ENCODE results near the gene MOB1A. TPM values are rescaled to one million over a fixed set of nuclear protein-coding genes. Genes with fewer than 3 reads are reported as not detected.

The MOB1A gene
- total and polyA plus RNA-seq, 8 donors, result 7.8 to 53.3 (median 20.1) TPM

- intact Hi-C loops (cut with DNase I), result no loop called here
- FAIRE-seq, result no peak
Measured at GRCh38 chr2:74119912-74120825, 58.5 kb downstream of the MOB1A start.

GRCh38 chr2:74119339-74119738, 59.3 kb downstream of the MOB1A start:
- H3K27me3 ChIP-seq, result no peaks in the 10 kb centered on the region
- intact Hi-C loops (cut with DNase I), result no loop called here
- no peaks in the 10 kb centered on the region for H3K4me1 ChIP-seq
- H3K36me3 ChIP-seq, result no peaks in the 10 kb centered on the region
- TF ChIP-seq, protein P1, sequence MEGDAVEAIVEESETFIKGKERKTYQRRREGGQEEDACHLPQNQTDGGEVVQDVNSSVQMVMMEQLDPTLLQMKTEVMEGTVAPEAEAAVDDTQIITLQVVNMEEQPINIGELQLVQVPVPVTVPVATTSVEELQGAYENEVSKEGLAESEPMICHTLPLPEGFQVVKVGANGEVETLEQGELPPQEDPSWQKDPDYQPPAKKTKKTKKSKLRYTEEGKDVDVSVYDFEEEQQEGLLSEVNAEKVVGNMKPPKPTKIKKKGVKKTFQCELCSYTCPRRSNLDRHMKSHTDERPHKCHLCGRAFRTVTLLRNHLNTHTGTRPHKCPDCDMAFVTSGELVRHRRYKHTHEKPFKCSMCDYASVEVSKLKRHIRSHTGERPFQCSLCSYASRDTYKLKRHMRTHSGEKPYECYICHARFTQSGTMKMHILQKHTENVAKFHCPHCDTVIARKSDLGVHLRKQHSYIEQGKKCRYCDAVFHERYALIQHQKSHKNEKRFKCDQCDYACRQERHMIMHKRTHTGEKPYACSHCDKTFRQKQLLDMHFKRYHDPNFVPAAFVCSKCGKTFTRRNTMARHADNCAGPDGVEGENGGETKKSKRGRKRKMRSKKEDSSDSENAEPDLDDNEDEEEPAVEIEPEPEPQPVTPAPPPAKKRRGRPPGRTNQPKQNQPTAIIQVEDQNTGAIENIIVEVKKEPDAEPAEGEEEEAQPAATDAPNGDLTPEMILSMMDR (IDR thresholded peaks at IDR 0.05), result no peak
- H3K27ac ChIP-seq, result no peak overlapping the region
- DNase-seq (no peak), FAIRE-seq (no peak), ATAC-seq (peak in 1 of 4 donors; percentile 13)
- H3K9me3 ChIP-seq, result no peaks in the 10 kb centered on the region
- peak overlapping the region in 1 of 4 donors; percentile 81 for H3K4me3 ChIP-seq

More at GRCh38 chr2:74119912-74120825, 58.5 kb downstream of the MOB1A start:
- TF ChIP-seq, protein P1 (IDR thresholded peaks at IDR 0.05), result peak; percentile 38 to 67 (median 52)
- Histone ChIP-seq H3K36me3 (no peaks in the 10 kb centered on the region), H3K9me3 (no peaks in the 10 kb centered on the region), H3K4me3 (peak overlapping the region; percentile 51 to 93 (median 71)), H3K4me1 (no peaks in the 10 kb centered on the region), H3K27me3 (no peaks in the 10 kb centered on the region), H3K27ac (peak overlapping the region; percentile 72 to 87 (median 78))
- DNase-seq (peak; percentile 78 to 92 (median 86)), ATAC-seq (peak; percentile 99 to 100 (median 100))
- 4 to 7% methylated on average over 56 to 59 of the region's 59 CpGs for WGBS, 2 donors

- no peak for FAIRE-seq
Measured at GRCh38 chr2:74111380-74111779, 67.3 kb downstream of the MOB1A start.

DNA sequence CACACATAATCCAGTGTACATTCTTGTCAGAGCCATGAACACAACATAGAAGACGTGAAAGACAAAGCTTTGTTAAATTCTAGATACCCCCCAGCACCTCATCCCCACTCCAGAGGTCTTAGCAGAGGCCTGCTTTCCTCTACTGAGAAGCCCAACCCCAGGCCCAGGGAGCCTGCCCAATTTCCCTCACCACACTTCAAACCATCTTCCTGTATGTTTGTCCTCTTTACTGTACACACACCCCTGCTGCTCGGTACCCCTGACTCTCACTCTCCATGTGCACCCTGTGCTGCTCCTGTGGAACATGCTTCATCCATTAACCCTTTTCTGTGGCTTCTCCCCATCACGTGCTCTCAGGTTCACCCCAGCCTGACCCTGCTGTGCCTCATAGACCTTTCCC, 68.1 kb downstream of the MOB1A start:
- Histone ChIP-seq H3K4me1 (no peaks in the 10 kb centered on the region), H3K4me3 (no peak overlapping the region), H3K27ac (no peak overlapping the region), H3K36me3 (no peaks in the 10 kb centered on the region), H3K9me3 (no peaks in the 10 kb centered on the region), H3K27me3 (no peaks in the 10 kb centered on the region)
- TF ChIP-seq, protein P1 (IDR thresholded peaks at IDR 0.05), result no peak
- FAIRE-seq (no peak), ATAC-seq (no peak), DNase-seq (no peak)
- 74 to 81% methylated on average over 3 of the region's 3 CpGs for WGBS, 2 donors
- intact Hi-C loops (cut with DNase I), result no loop called here

More at GRCh38 chr2:74111380-74111779, 67.3 kb downstream of the MOB1A start:
- H3K9me3 ChIP-seq, result no peaks in the 10 kb centered on the region
- ATAC-seq (no peak), DNase-seq (no peak)
- H3K27ac ChIP-seq, result no peak overlapping the region
- no peaks in the 10 kb centered on the region for H3K27me3 ChIP-seq
- H3K4me3 ChIP-seq, result no peak overlapping the region
- no peaks in the 10 kb centered on the region for H3K36me3 ChIP-seq
- no peaks in the 10 kb centered on the region for H3K4me1 ChIP-seq
- intact Hi-C loops (cut with DNase I), result no loop called here
- TF ChIP-seq, protein P1 (IDR thresholded peaks at IDR 0.05), result no peak

- no peak overlapping the region for H3K27ac ChIP-seq
- FAIRE-seq (no peak), DNase-seq (no peak), ATAC-seq (no peak)
- intact Hi-C loops (cut with DNase I), result no loop called here
- H3K4me3 ChIP-seq, result no peak overlapping the region
- H3K4me1 ChIP-seq, result no peaks in the 10 kb centered on the region
- 90 to 91% methylated on average over 8 of the region's 8 CpGs for WGBS, 2 donors
- TF ChIP-seq, protein P1 (IDR thresholded peaks at IDR 0.05), result no peak
- H3K9me3 ChIP-seq, result no peaks in the 10 kb centered on the region
- H3K36me3 ChIP-seq, result no peaks in the 10 kb centered on the region
- H3K27me3 ChIP-seq, result no peaks in the 10 kb centered on the region
Measured at GRCh38 chr2:74109551-74109950, 69.1 kb downstream of the MOB1A start.

All from pancreas (tissue), 10 donors.